GM21737 (cell line): ENCODE data around the gene ERP27.
A peak's percentile ranks its signal among the peaks of the same experiment; 100 is the strongest.

Experiments used
- ATAC-seq: cut with Tn5 transposase; IDR thresholded peaks from one replicate; pipeline ENCODE4 v1.9.1; 2021; ENCODE audit warnings: mild to moderate bottlenecking, moderate library complexity; ENCODE audit not compliant: unreplicated experiment

Gene ERP27

DNA sequence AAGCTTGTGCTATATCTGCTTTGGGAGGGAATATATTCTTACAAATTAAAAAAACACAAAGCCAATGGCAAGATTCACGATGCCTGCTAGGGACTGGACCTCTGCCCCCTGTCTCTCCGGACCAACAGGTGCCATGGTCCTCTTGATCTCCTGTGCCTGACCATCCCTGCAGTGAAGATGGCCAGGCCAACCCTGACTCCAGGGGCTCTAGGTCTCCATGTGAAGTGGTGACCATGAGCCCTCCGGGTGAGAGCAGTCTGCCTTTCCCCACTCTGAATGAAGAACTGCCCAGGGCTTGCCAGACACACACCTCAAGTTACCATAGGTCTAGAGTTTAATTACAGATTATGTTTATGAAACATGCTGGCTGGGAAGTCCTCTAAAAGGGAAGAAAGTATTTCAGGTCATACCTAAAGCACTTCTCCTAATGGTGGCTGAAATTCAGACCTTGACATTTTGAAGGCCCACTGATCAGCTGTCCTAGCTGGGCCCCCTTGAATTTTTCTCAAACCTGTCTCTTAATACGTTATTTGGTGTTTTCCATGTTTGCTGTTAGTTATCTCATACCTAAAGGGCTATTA lies 21.7 kb upstream of the ERP27 start:
- no peak for ATAC-seq

- ATAC-seq, result no peak
These were observed 21.1 kb upstream of the ERP27 start for GRCh38 chr12:14959463-14959862.

GRCh38 chr12:14959126-14959440 lies 20.7 kb upstream of the ERP27 start:
- ATAC-seq, result no peak

- ATAC-seq, result no peak
These were observed 20.2 kb upstream of the ERP27 start for GRCh38 chr12:14958361-14959125.

DNA sequence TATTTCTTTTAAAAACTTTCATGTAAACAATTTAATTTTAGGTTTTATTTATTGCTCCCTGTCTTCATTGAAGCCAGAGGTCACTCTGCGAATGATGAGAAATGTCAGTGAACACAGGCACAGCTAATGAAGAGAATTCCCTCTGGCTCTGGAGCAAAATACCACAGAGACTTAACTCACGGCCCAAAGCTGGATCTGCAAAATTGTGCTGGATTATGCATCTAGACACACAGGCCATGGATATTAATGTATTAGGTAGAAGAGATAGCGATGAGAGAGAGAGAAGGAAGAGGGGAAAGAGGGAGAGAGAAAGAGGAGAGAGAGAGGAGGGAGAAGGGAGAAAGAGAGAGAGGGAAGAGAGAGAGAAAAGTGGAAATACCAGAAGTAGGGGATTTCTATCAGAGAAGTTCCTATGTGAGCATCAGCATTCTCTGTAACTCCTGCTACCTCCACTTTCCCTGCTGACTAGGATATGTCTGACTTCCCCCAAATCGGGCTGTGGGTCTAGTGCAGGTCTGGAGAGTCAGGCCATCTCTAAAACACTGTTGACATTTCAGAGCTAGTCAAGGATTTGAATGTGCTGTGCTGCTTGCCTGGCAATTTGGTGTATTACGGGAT lies 19.3 kb upstream of the ERP27 start:
- ATAC-seq, result no peak

DNA sequence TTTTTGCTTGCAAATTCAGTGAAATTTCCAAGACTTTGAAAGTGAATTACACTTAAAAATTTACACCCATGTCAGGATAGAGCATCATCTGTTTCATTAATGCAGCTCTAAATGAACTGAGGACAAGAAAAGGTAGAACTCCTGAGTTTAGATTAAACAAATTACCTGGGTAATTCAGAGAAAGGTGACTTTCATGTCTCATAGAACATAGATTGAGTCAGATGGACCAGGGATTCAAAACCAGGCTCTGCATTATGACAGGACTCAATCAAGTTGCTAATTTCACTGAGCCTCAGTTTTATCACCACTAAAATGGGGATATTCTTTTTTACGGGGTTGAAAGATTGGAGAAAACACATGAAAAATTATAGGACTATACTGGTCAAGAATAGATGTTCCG lies 18.6 kb upstream of the ERP27 start:
- no peak for ATAC-seq

GRCh38 chr12:14956024-14956891 lies 17.9 kb upstream of the ERP27 start:
- peak; percentile 34 for ATAC-seq

- ATAC-seq, result no peak
These were observed 15.9 kb upstream of the ERP27 start for GRCh38 chr12:14954269-14954668.

DNA sequence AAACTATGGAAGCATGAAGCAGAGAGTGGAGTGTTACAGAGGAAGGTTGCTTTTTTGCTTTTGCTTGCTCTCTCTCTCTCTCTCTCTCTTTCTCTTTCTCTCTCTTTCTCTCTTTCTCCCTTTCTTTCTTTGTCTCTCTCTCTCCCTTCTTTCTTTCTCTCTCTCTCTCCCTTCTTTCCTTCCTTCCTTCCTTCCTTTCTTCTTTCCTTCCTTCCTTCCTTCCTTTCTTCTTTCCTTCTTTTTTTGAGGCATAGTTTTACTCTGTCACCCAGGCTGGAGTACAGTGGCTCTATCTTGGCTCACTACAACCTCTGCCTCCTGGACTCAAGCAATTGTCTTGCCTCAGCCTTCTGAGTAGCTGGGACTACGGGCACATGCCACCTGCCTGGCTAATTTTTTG lies 15.4 kb upstream of the ERP27 start:
- no peak for ATAC-seq

DNA sequence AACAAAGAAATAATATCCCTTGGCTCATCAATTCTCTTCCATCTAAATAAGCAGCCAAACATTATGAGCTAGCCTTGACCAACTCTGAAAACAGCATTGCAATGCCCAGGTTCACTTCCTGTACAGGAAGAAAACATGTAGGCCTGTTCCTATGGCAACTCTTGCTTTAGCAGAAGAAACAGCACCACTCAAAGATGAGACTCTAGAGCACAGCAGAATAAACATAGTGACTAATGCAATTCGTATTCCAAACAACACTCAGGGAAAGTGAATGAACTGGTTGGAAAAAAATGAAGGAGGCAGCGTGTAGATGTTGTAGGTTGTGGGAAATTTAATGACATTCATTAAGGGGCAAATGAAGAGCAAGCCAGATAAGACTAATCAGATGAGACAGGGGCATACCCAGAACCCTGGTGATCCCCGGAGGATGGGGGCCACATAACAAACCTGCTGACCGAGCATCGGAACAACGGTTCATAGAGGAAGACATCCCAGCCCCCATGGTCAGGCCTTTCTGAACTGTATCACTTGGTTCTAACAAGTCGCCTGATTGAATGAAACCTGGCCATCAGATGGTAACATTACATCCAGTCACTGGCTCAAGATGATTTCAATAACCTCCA lies 14.1 kb upstream of the ERP27 start:
- peak; percentile 53 for ATAC-seq

GRCh38 chr12:14951851-14952250 lies 13.5 kb upstream of the ERP27 start:
- ATAC-seq, result no peak

GRCh38 chr12:14950982-14951746 lies 12.8 kb upstream of the ERP27 start:
- no peak for ATAC-seq

- no peak for ATAC-seq
These were observed 12.1 kb upstream of the ERP27 start for GRCh38 chr12:14950421-14950820.

- ATAC-seq, result no peak
These were observed 11.3 kb upstream of the ERP27 start for GRCh38 chr12:14949631-14950030.

- ATAC-seq, result peak; percentile 92
These were observed 10.3 kb upstream of the ERP27 start for GRCh38 chr12:14948672-14949071.

- ATAC-seq, result no peak
These were observed 8.5 kb upstream of the ERP27 start for GRCh38 chr12:14946861-14947260.

DNA sequence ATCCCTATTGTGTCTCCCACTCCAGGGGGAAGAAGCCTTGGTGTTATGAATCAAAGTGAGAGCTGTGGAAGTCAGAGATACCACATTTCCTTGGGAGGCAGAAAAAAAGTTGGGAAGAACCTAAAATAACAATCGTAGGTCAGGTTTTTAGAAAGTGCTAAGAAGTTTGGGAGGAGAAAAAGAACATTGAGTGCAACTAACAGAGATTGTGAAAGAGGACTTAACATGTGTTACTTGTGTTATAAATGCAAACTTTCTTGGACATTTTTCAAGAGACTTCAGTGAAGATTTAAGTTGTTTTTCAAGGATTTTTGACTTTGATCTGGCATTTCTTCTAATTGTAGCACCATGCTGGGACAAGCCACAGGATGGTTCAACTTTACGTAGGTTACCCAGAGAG lies 7.8 kb upstream of the ERP27 start:
- no peak for ATAC-seq

DNA sequence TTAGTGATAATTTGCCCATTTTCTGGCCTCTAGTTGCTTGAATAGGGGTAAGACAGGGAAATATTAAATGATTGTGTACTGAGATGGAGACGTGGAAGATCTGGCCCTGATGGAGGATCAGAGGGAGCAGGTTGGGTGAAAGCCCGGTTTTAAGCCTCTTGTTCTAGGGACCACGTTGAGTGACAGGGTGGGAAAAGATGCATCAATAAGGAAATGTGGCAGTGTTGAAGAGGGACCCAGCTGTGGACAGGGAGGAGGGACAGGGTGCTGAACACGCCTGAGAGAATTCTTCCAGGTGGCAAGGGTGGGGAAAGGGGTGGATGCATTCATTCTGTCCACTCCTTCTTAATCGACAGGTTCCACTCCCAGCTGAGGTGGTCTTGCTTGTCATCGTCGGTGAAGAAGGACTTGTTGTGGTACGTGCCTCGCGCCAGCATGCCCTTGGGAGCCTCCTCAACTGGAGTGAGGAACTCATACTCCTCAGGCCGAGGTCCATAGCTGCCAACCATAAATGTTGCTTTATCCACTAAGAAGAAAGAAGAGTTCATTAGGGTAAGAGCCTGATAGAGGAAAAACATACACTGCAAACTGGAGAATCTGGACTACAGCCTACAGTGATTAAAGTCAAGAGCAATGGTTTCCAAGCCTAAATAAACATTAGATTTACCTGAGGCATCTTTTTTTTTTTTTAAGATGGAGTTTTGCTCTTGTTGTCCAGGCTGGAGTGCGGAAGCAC lies 4.0 kb upstream of the ERP27 start:
- no peak for ATAC-seq

- no peak for ATAC-seq
These were observed 3.0 kb upstream of the ERP27 start for GRCh38 chr12:14941369-14941768.

GRCh38 chr12:14937689-14938088 lies 648 bp downstream of the ERP27 start:
- ATAC-seq, result no peak
